Body of pancreas (tissue), 4 donors: ENCODE results near the gene MAP4K3. TPM values are rescaled to one million over a fixed set of nuclear protein-coding genes. Genes with fewer than 3 reads are reported as not detected.

ENCODE experiments used
- ATAC-seq: fragments of 150-250 bp; one replicate; pipeline ENCODE4 v1.9.1; 2016
- DNase-seq, 4 donors: peaks; one replicate each; pipeline ENCODE4 v3.0.0-alpha.2; 2019
- H3K27ac ChIP-seq, 4 donors: fragments of 200-600 bp; sonication (generic); 1 replicate in 3 of 4; 2 replicates in 1 of 4; pipeline versions ENCODE4 v1.5.1 to v1.6.1; 2016 to 2019; ENCODE audit warnings: mild to moderate bottlenecking in 1 of 4, mixed read lengths in 1 of 4, moderate library complexity in 1 of 4
- H3K27me3 ChIP-seq, 2 donors: fragments of 200-600 bp; sonication (generic); one replicate each; pipeline ENCODE4 v1.6.0; 2016; ENCODE audit warnings: mild to moderate bottlenecking in 1 of 2
- H3K36me3 ChIP-seq, 2 donors: fragments of 200-600 bp; sonication (generic); replicated peaks in 1 of 2; 2 replicates each; pipeline ENCODE4 v1.5.1; 2016; ENCODE audit warnings: low read depth in 2 of 2; ENCODE audit not compliant: insufficient read depth in 1 of 2
- H3K4me1 ChIP-seq: fragments of 200-600 bp; sonication (generic); one replicate; pipeline ENCODE4 v1.6.0; 2016
- H3K4me3 ChIP-seq, 2 donors: fragments of 200-600 bp; sonication (generic); 1 replicate in 1 of 2; 2 replicates in 1 of 2; pipeline ENCODE4 v1.5.1; 2016 to 2019
- H3K9me3 ChIP-seq, 3 donors: fragments of 200-600 bp; sonication (generic); 1 replicate in 2 of 3; 2 replicates in 1 of 3; pipeline ENCODE4 v1.5.1; 2016
- CTCF ChIP-seq, 7 experiments: fragments of 450-650 bp in 4 of 7; fragments of 200-600 bp in 3 of 7; sonication (generic) in 3 of 7; IDR thresholded peaks; one replicate each; pipeline ENCODE4 v1.5.1; 2016 to 2019; ENCODE audit warnings: antibody characterized with exemption in 7 of 7
- POLR2A ChIP-seq, 3 donors: fragments of 450-650 bp; IDR thresholded peaks; one replicate each; pipeline ENCODE4 v1.6.1; 2016; ENCODE audit warnings: antibody characterized with exemption in 3 of 3, mild to moderate bottlenecking in 2 of 3
- WGBS, 2 donors: methylation state at CpG; one replicate each; pipeline ENCODE4 v1.1.5; 2017; 5-methylcytosine and 5-hydroxymethylcytosine counted together
- intact Hi-C: fragments of 100-400 bp; cut with DNase I; formaldehyde crosslinking; loops from one replicate; pipeline ENCODE4 v1.15.1; 2023
- total RNA-seq, 2 donors: library from RNA; depleted of rRNA; stranded (reverse); fragments of >200 nt; gene quantifications; one replicate each; pipeline ENCODE4 v1.1.0, GENCODE V29; 2016

Gene MAP4K3
- total RNA-seq, 2 donors from 2014 or later, result 50.6 to 54.4 TPM

GRCh38 chr2:39447266-39448168, 10.4 kb upstream of the MAP4K3 start:
- no peaks in the 10 kb centered on the region for H3K27me3 ChIP-seq
- H3K27ac ChIP-seq, result no peak overlapping the region
- intact Hi-C loops, result no loop called here
- H3K4me3 ChIP-seq, result no peak overlapping the region
- no peaks in the 10 kb centered on the region for H3K4me1 ChIP-seq
- WGBS, 2 donors, result 95 to 96% methylated on average over 6 of the region's 6 CpGs
- no peak for TF ChIP-seq CTCF (IDR thresholded peaks at IDR 0.05)
- no peak for TF ChIP-seq POLR2A (IDR thresholded peaks at IDR 0.05)
- no peak for ATAC-seq
- no peak for DNase-seq
- H3K9me3 ChIP-seq, result no peaks in the 10 kb centered on the region
- no peaks in the 10 kb centered on the region for H3K36me3 ChIP-seq

- H3K36me3 ChIP-seq, result no peaks in the 10 kb centered on the region
- ATAC-seq (no peak), DNase-seq (no peak)
- H3K27me3 ChIP-seq, result no peaks in the 10 kb centered on the region
- H3K9me3 ChIP-seq, result no peaks in the 10 kb centered on the region
- 90 to 91% methylated on average over 3 of the region's 3 CpGs for WGBS, 2 donors
- TF ChIP-seq POLR2A (IDR thresholded peaks at IDR 0.05) (no peak), CTCF (IDR thresholded peaks at IDR 0.05) (no peak)
- H3K4me3 ChIP-seq, result no peak overlapping the region
- no peak overlapping the region for H3K27ac ChIP-seq
- H3K4me1 ChIP-seq, result no peaks in the 10 kb centered on the region
- intact Hi-C loops, result no loop called here
Measured at GRCh38 chr2:39445934-39446333, 8.8 kb upstream of the MAP4K3 start.

GRCh38 chr2:39443009-39443408, 5.9 kb upstream of the MAP4K3 start:
- Histone ChIP-seq H3K36me3 (no peaks in the 10 kb centered on the region), H3K27ac (no peak overlapping the region), H3K27me3 (no peaks in the 10 kb centered on the region), H3K4me1 (peaks cover 20% of the 10 kb centered on the region), H3K9me3 (no peaks in the 10 kb centered on the region), H3K4me3 (no peak overlapping the region)
- TF ChIP-seq CTCF (IDR thresholded peaks at IDR 0.05) (no peak), POLR2A (IDR thresholded peaks at IDR 0.05) (no peak)
- intact Hi-C loops, result no loop called here
- 94 to 100% methylated on average over 1 of the region's 1 CpG for WGBS, 2 donors
- DNase-seq (no peak), ATAC-seq (no peak)

GRCh38 chr2:39437522-39438296, 624 bp upstream of the MAP4K3 start:
- peak; percentile 57 to 73 (median 68) for DNase-seq
- peaks cover 51% of the 10 kb centered on the region for H3K4me1 ChIP-seq
- WGBS, 2 donors, result 3% methylated on average over 22 to 28 of the region's 28 CpGs
- intact Hi-C loops, result loop anchor here (10.0 kb wide), 1 partner anchor 53 kb away; no protein-coding TSS in a partner anchor
- H3K9me3 ChIP-seq, result no peaks in the 10 kb centered on the region
- H3K27ac ChIP-seq, result peak overlapping the region; percentile 90 to 96 (median 94)
- H3K36me3 ChIP-seq, result no peaks in the 10 kb centered on the region
- TF ChIP-seq CTCF (IDR thresholded peaks at IDR 0.05), result no peak
- peak in 2 of 3 donors; percentile 72 to 85 for TF ChIP-seq POLR2A (IDR thresholded peaks at IDR 0.05)
- peak overlapping the region; percentile 27 to 91 for H3K4me3 ChIP-seq
- peak; percentile 63 for ATAC-seq
- no peaks in the 10 kb centered on the region for H3K27me3 ChIP-seq
